NB4 (cell line): ENCODE results near the gene PRKD3.

Experiments
- CTCF ChIP-seq: IDR thresholded peaks from one replicate; pipeline ENCODE4 v1.5.1; 2012; ENCODE audit warnings: low read depth, low read length
- POLR2A ChIP-seq: IDR thresholded peaks from 2 replicates; pipeline ENCODE4 v1.6.1; 2011; ENCODE audit warnings: mild to moderate bottlenecking; ENCODE audit not compliant: insufficient read length; ENCODE audit errors: extremely low read depth

- TF ChIP-seq CTCF (no peak), POLR2A (no peak)
Observed at GRCh38 chr2:37330681-37331080, 6.0 kb upstream of the PRKD3 start.
